Stimulated activated CD4-positive, alpha-beta T cell treated with anti-CD3 and anti-CD28 coated beads, Interleukin-1b, Interleukin-23, amount 100 ng/mL, for 24 hours (primary cell): ENCODE data around the gene EEFSEC.
"Not testable (repeated sequence)": the region's sequence is repeated elsewhere in the genome, so short reads cannot be mapped to it uniquely, and the experiment has no call there.

Experiments
- DNase-seq, 4 experiments: peaks; one replicate each; pipeline ENCODE4 v3.0.0-alpha.2; 2020; ENCODE audit warnings: low read depth in 4 of 4, low spot score in 1 of 4

EEFSEC gene

GRCh38 chr3:128151758-128152274 lies 1.5 kb upstream of the EEFSEC start:
- DNase-seq = no peak

GRCh38 chr3:128152419-128153155 lies 694 bp upstream of the EEFSEC start:
- DNase-seq = no peak

GRCh38 chr3:128154354-128154753 lies 1.1 kb downstream of the EEFSEC start:
- DNase-seq = not testable (repeated sequence)

DNA sequence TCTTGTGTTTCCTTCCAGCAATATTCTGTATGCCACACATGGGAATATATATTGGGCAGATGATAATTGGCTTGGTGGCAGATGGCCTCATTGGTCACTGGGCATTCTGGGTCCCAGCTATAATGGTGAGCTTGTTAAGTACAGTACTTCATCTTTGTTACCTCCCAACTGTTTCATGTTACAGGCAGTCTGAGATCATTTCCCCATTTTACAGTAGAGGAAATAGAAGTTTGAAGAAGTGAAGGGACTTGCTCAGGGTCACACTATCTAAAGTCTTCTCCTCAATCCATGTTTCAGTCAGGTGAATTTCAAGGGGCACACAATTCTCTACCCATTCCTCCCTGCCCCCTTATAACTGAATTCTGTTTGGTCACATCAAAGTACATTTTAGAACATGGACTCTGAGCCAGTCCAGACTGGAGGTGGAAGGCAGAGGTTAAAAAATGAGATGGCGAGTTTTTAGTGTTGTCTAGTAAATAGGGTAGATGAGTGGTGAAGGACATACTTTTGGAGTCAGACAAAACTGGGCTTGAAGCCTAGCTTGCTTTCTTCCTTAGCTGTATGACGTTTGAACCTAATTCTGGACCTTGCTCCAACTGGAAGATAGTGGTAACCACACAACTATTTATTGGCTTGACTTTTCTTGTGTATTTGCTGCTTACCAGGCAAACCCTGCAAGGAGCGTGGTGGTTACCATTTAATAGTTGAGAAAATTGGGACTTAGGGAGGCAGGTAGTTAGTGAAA lies 2.5 kb downstream of the EEFSEC start:
- DNase-seq = no peak

DNA sequence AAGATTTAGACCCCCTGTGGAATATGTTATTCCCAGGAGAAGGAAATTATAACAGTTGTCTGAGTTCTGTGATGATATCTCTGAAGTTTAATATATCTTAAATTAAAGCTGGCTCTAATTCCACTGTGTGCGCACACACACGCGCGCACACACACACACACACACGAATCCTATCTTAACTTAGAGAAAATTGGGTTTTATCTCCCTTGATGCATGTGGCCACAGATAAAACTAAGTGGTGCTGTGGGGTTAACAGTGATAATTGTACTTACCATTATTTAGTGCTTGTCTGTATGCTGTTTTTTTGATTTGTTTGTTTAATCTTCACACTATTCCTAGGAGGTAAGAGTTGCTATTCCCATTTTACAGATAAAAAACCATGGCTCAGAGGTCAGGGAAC lies 7.4 kb downstream of the EEFSEC start:
- no peak for DNase-seq

GRCh38 chr3:128163432-128163831 lies 10.2 kb downstream of the EEFSEC start:
- DNase-seq = no peak

GRCh38 chr3:128166971-128167453 lies 13.7 kb downstream of the EEFSEC start:
- DNase-seq = no peak

DNA sequence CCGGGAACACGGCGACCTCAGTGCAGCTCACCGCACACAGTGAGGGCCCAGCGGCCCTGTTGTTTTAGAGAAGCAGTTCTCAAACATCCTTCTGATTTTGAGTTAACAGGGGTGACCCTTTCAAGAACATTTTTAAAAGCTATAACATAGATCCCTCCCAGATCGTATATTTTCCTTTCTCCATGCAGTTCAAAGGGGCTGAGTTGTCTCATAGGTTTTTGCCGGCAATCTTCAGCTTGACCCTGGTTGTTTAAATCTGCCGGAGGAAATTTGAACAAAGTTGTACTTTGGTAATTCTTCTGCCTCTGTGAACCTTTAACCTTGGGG lies 14.3 kb downstream of the EEFSEC start:
- DNase-seq = no peak

- DNase-seq = no peak
Observed at GRCh38 chr3:128167973-128168674, 14.8 kb downstream of the EEFSEC start.

- no peak for DNase-seq
Observed at GRCh38 chr3:128168836-128169235, 15.6 kb downstream of the EEFSEC start.

DNA sequence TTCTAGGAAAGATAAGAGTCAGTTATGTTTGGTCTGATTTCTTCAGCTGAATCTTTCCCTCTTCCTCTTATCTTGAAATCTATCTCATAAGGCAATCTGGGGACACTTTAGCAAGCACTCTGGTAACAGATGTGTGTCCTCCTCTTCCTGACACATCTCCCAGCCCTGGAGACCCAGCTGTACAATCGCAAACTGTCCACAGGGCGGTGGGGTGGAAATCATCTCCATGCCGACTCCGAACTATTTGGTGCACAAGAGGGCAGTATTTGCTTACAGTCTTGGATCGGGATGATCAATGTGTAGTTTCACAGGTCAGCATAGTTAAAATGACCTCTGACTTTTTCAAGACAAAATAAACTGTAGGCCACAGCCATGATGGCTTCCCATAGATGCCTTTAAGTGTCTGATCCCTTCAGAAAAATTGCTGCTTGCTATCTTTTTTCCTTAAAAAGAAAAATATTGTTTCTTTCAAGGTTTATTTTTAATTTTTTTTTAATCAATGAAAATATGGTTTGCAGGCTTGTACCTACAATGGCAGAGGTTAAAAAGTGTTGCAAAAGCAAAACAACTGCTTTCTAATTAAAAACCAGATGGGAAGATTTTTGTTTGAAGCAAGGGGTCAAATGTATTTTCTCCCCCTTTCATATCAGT lies 17.7 kb downstream of the EEFSEC start:
- no peak for DNase-seq

GRCh38 chr3:128173200-128173599 lies 19.9 kb downstream of the EEFSEC start:
- DNase-seq = no peak

DNA sequence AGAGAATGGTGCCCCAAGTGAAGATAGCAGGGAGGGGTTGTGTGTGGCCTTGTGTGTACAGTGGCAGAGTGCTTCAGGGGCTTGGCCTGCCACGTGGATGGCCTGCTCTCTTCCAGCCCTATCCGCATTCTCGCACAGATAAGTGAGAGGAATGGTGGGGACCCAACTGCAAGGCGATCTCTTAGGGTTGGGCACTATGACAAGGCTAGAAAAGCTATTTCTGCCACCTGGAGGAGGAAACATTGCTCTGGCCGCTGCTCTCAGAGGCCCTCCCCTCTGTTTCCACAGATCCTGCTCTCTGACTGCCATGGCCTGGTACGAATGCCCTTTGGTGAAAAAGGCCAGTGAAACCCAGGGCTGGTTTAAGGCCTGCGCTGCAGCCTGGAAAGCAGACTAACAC lies 20.6 kb downstream of the EEFSEC start:
- no peak for DNase-seq

DNA sequence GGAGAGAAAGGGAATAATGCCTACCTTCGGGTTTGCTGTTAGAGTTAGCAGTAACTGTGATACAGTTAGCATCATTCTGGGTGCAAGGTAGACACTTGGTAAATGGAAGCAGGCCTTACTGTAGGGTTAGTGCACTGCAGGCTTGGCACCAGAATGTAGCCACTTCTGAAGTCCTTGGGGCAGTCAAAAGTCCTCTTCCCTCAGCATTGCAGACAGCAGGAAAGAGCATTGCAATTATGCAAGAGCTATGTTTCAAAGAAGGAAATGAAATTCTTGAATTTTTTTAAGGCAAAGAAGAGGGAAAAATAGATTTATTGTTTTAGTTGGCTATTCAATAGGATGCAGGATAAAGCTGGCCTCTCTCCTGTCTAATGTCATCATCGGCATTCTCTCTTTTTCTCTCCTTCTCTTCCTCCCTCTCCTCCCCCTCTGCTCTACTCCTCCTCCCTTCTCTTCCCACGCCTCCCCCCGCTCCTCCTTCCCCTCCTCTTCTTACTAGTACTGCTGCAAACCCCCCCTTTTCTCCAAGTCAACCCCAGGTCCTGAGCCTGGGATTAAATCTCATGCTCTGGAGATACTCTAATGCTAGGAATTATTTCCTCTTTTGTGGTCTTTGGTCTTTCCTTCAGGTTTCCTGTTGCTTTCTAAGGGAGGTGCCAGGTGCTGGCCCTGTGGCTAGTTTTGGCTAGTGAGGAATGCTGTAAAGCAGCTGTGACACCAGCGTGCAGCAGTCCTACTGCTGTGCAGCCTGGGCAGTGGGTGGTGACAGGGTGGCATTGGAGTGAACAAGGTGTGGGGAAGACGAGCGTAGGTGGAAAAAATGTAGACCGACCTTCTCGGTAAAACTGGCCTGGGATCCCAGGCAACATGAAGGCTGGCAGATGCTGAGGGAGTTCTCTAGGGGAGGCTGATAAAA lies 21.7 kb downstream of the EEFSEC start:
- DNase-seq = no peak

DNA sequence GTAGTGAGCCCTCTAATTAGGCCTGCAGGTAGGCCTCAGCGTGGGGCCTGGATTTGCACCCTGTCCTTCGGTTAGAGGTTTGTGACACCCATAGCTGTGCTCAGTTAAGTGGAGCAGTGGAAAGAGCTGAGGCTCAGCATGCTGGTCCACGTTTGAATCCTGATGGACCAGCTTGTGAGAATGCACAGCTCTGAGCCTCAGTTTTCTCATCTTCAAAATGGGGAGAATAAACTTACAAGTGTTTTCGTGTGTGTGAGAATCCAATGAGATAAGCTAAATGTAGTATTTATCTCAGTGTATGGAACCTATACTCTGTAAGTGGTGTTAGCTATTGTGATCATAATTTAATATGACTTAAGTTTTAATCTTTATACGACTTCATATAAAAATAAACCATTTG lies 22.5 kb downstream of the EEFSEC start:
- DNase-seq = no peak

- DNase-seq = no peak
Observed at GRCh38 chr3:128176276-128176833, 23.1 kb downstream of the EEFSEC start.

DNA sequence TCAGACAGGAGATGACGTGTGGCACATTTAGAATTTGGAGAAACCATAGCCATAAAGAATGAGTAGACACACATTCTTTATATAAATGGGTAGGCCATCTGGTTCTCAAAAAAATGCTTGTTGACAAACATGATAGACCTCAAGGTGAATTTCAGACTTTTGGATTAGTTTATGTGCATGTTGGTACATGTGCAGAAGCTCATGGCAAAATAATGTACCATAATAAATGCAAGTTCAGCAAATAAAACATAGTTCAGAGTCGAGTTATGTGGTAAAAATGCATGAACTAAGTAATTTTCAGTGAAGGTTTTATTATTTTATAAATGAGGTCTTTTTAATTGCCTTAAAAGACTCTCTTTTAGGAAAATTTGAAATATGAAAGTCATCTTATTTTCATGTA lies 24.6 kb downstream of the EEFSEC start:
- DNase-seq = no peak

- DNase-seq = no peak
Observed at GRCh38 chr3:128178782-128179483, 25.7 kb downstream of the EEFSEC start.

GRCh38 chr3:128179484-128179819 lies 26.2 kb downstream of the EEFSEC start:
- no peak for DNase-seq
